IMR-90 (cell line): Measurements from ENCODE around the gene PPP1R3F. TPM values are rescaled to one million over a fixed set of nuclear protein-coding genes. Genes with fewer than 3 reads are reported as not detected.

Experiments
- ATAC-seq: fragments of 200-7000 bp; cut with Tn5 transposase; 2 replicates; pipeline ENCODE4 v1.9.1; 2020; ENCODE audit warnings: low read depth, mild to moderate bottlenecking, moderate library complexity
- BruUV-seq: library from RNA; stranded (reverse); fragments of 400-500 nt; replicated peaks from 2 replicates; lab custom pipeline; 2021; lab: Mats Ljungman, UMichigan
- CTCF ChIA-PET: fragments of 300-600 bp; formaldehyde crosslinking; extraction: SDS; loops from one replicate; lab custom pipeline; 2021; ENCODE audit warnings: antibody characterized with exemption; lab: Yijun Ruan, JAX
- POLR2A ChIA-PET: fragments of 300-600 bp; sonication (Branson Sonifier 250); formaldehyde crosslinking; loops from one replicate; lab custom pipeline; 2022; ENCODE audit warnings: antibody characterized with exemption; ENCODE audit not compliant: unreplicated experiment; lab: Charles Lee
- DNase-seq: peaks from one replicate; pipeline ENCODE4 v3.0.0; 2013
- H2AFZ ChIP-seq: replicated peaks from 2 replicates; pipeline ENCODE3; 2013; ENCODE audit warnings: low read length, mild to moderate bottlenecking; ENCODE audit not compliant: poor library complexity
- H2AK5ac ChIP-seq: 2 replicates; pipeline ENCODE4 v1.6.1; 2013; ENCODE audit warnings: low read depth, low read length, inconsistent platforms
- H2AK9ac ChIP-seq: replicated peaks from 2 replicates; pipeline ENCODE3; 2013; ENCODE audit warnings: mild to moderate bottlenecking, low read depth, low read length, moderate library complexity; ENCODE audit not compliant: poor library complexity
- H2BK120ac ChIP-seq: 2 replicates; pipeline ENCODE4 v1.6.1; 2013; ENCODE audit warnings: low read depth, low read length, inconsistent platforms
- H2BK15ac ChIP-seq: 3 replicates; pipeline ENCODE4 v1.6.1; 2013; ENCODE audit warnings: low read depth, low read length, inconsistent platforms
- H2BK20ac ChIP-seq: 2 replicates; pipeline ENCODE4 v1.6.1; 2013; ENCODE audit warnings: low read depth, mild to moderate bottlenecking, inconsistent platforms, low read length, moderate library complexity
- H2BK5ac ChIP-seq: 2 replicates; pipeline ENCODE4 v1.6.1; 2013; ENCODE audit warnings: mild to moderate bottlenecking, low read depth, low read length, inconsistent platforms; ENCODE audit not compliant: poor library complexity, severe bottlenecking
- H3K14ac ChIP-seq: replicated peaks from 2 replicates; pipeline ENCODE4 v1.6.1; 2013; ENCODE audit warnings: low read depth, low read length, inconsistent platforms
- H3K18ac ChIP-seq: 2 replicates; pipeline ENCODE4 v1.6.1; 2013; ENCODE audit warnings: low read depth, low read length, control low read depth
- H3K23ac ChIP-seq: 2 replicates; pipeline ENCODE4 v1.6.1; 2013; ENCODE audit warnings: low read depth, low read length, inconsistent platforms
- H3K27ac ChIP-seq: 2 replicates; pipeline ENCODE4 v1.5.1; 2013; ENCODE audit warnings: mild to moderate bottlenecking, control low read depth, low read length; ENCODE audit not compliant: insufficient read depth
- H3K27me3 ChIP-seq: 2 replicates; pipeline ENCODE4 v1.6.1; 2013; ENCODE audit warnings: low read length; ENCODE audit not compliant: control insufficient read depth, insufficient read depth
- H3K36me3 ChIP-seq: 2 replicates; pipeline ENCODE4 v1.6.1; 2013; ENCODE audit warnings: low read length, mixed read lengths; ENCODE audit not compliant: control insufficient read depth, insufficient read depth
- H3K4ac ChIP-seq: 2 replicates; pipeline ENCODE4 v1.6.1; 2013; ENCODE audit warnings: low read depth, low read length, inconsistent platforms
- H3K4me1 ChIP-seq: 2 replicates; pipeline ENCODE4 v1.6.1; 2013; ENCODE audit warnings: low read length, mixed read lengths; ENCODE audit not compliant: control insufficient read depth, insufficient read depth
- H3K4me2 ChIP-seq: 2 replicates; pipeline ENCODE4 v1.6.1; 2013; ENCODE audit warnings: low read depth, mild to moderate bottlenecking, control low read depth, low read length, moderate library complexity
- H3K4me3 ChIP-seq: 2 replicates; pipeline ENCODE4 v1.5.1; 2013; ENCODE audit warnings: low read depth, mild to moderate bottlenecking, control low read depth, low read length, moderate library complexity; ENCODE audit not compliant: insufficient read depth
- H3K56ac ChIP-seq: 2 replicates; pipeline ENCODE4 v1.6.1; 2013; ENCODE audit warnings: low read length, inconsistent platforms; ENCODE audit not compliant: insufficient read depth; ENCODE audit errors: extremely low read depth
- H3K79me1 ChIP-seq, 2 experiments: 2 replicates each; pipeline ENCODE4 v1.6.1; 2013; ENCODE audit warnings: low read length in 2 of 2, inconsistent platforms in 1 of 2, low read depth in 1 of 2
- H3K9ac ChIP-seq: 2 replicates; pipeline ENCODE4 v1.6.1; 2013; ENCODE audit warnings: low read depth, low read length, control low read depth
- H3K9me1 ChIP-seq: 2 replicates; pipeline ENCODE4 v1.6.1; 2013; ENCODE audit warnings: low read length, inconsistent platforms; ENCODE audit not compliant: insufficient read depth
- H3K9me3 ChIP-seq: 2 replicates; pipeline ENCODE4 v1.6.1; 2013; ENCODE audit warnings: low read length; ENCODE audit not compliant: control insufficient read depth, insufficient read depth
- H4K20me1 ChIP-seq: 2 replicates; pipeline ENCODE4 v1.6.1; 2013; ENCODE audit warnings: low read length, inconsistent platforms; ENCODE audit not compliant: insufficient read depth
- H4K5ac ChIP-seq: 2 replicates; pipeline ENCODE4 v1.6.1; 2013; ENCODE audit warnings: mild to moderate bottlenecking, low read depth, low read length, control low read depth
- H4K8ac ChIP-seq, 2 experiments: 2 replicates each; pipeline ENCODE4 v1.6.1; 2013; ENCODE audit warnings: low read depth in 2 of 2, low read length in 2 of 2, control low read depth in 1 of 2, inconsistent platforms in 1 of 2
- H4K91ac ChIP-seq: 2 replicates; pipeline ENCODE4 v1.6.1; 2013; ENCODE audit warnings: low read depth, low read length, inconsistent platforms; ENCODE audit not compliant: insufficient read depth
- BHLHE40 ChIP-seq: fragments of 150-350 bp; IDR thresholded peaks from 2 replicates; pipeline ENCODE4 v1.6.1; 2016; ENCODE audit warnings: mild to moderate bottlenecking, low read depth, low read length
- CEBPB ChIP-seq: IDR thresholded peaks from 2 replicates; pipeline ENCODE4 v1.6.1; 2012; ENCODE audit warnings: low read depth, low read length, improper control_type of control experiment
- CHD1 ChIP-seq: IDR thresholded peaks from 2 replicates; pipeline ENCODE4 v1.6.1; 2012; ENCODE audit warnings: low read depth, low read length, improper control_type of control experiment
- FOS ChIP-seq: fragments of 150-350 bp; IDR thresholded peaks from 2 replicates; pipeline ENCODE4 v1.6.1; 2016; ENCODE audit warnings: low read depth, low read length
- MAFK ChIP-seq: IDR thresholded peaks from 2 replicates; pipeline ENCODE4 v1.6.1; 2012; ENCODE audit warnings: low read depth, low read length, improper control_type of control experiment
- MAZ ChIP-seq: IDR thresholded peaks from 2 replicates; pipeline ENCODE4 v1.6.1; 2012; ENCODE audit warnings: low read depth, mild to moderate bottlenecking, low read length, improper control_type of control experiment, moderate library complexity, borderline replicate concordance
- MXI1 ChIP-seq: IDR thresholded peaks from 2 replicates; pipeline ENCODE4 v1.6.1; 2012; ENCODE audit warnings: low read depth, mild to moderate bottlenecking, low read length, moderate library complexity, borderline replicate concordance
- NFE2L2 ChIP-seq: fragments of 150-350 bp; IDR thresholded peaks from 2 replicates; pipeline ENCODE4 v1.6.1; 2016; ENCODE audit warnings: low read depth, mild to moderate bottlenecking, low read length
- POLR2A ChIP-seq: IDR thresholded peaks from 2 replicates; pipeline ENCODE4 v1.6.1; 2012; ENCODE audit warnings: mild to moderate bottlenecking, low read depth, low read length
- RAD21 ChIP-seq: IDR thresholded peaks from 2 replicates; pipeline ENCODE4 v1.6.1; 2012; ENCODE audit warnings: low read length, improper control_type of control experiment
- RCOR1 ChIP-seq: IDR thresholded peaks from 2 replicates; pipeline ENCODE4 v1.6.1; 2012; ENCODE audit warnings: mild to moderate bottlenecking, low read length, improper control_type of control experiment; ENCODE audit not compliant: insufficient replicate concordance
- RFX5 ChIP-seq: IDR thresholded peaks from 2 replicates; pipeline ENCODE4 v1.8.0; 2012; ENCODE audit warnings: low read depth, mild to moderate bottlenecking, low read length, moderate library complexity
- SMC3 ChIP-seq: fragments of 150-350 bp; IDR thresholded peaks from 2 replicates; pipeline ENCODE4 v1.6.1; 2016; ENCODE audit warnings: low read depth, mild to moderate bottlenecking, antibody characterized with exemption, low read length, moderate library complexity
- WGBS, 2 experiments: methylation state at CpG; one replicate each; pipeline versions ENCODE4 v1.1.5 to v1.1.7; 2013; ENCODE audit warnings: missing lambda C conversion rate in 2 of 2; ENCODE audit not compliant: insufficient read length in 1 of 2; ENCODE audit errors: extremely low coverage in 2 of 2; 5-methylcytosine and 5-hydroxymethylcytosine counted together
- dilution Hi-C: fragments of 300-500 bp; cut with HindIII; formaldehyde crosslinking; loops from one replicate; pipeline ENCODE4 v1.14.3; 2018; ENCODE audit warnings: low sequenced_read_pairs; ENCODE audit not compliant: unreplicated experiment
- in situ Hi-C: fragments of 300-500 bp; cut with MboI; formaldehyde crosslinking; loops from 3 replicates; pipeline ENCODE4 v1.14.3; 2019; ENCODE audit warnings: low sequenced_read_pairs, inconsistent platforms, mixed read lengths
- intact Hi-C: fragments of 100-400 bp; cut with micrococcal nuclease; formaldehyde crosslinking; loops from 2 replicates; pipeline ENCODE4 v1.10.0; 2022
- polyA plus RNA-seq, 3 experiments: library from polyadenylated mRNA; depleted of rRNA; stranded (reverse); fragments of >200 nt; gene quantifications; 2 replicates each; pipeline ENCODE4 v1.2.3, GENCODE V29; 2012; ENCODE audit warnings: low replicate concordance in 1 of 3
- total RNA-seq: library from RNA; depleted of rRNA; stranded (reverse); fragments of >200 nt; gene quantifications from 2 replicates; pipeline ENCODE4 v1.2.3, GENCODE V29; 2012
- TF ChIP-seq, protein P1 (sequence below): fragments of 150-350 bp; IDR thresholded peaks from 2 replicates; pipeline ENCODE4 v1.6.1; 2016; ENCODE audit warnings: low read depth, mild to moderate bottlenecking, low read length, moderate library complexity, borderline replicate concordance
- TF ChIP-seq, protein P2 (sequence below): fragments of 150-350 bp; IDR thresholded peaks from 2 replicates; pipeline ENCODE4 v1.6.1; 2017; ENCODE audit warnings: mild to moderate bottlenecking, antibody characterized with exemption, low read length, low read depth

The PPP1R3F gene
- total and polyA plus RNA-seq, 2 of the 4 experiments (the other 2 are of a cell fraction), result 0.72 to 1.7 TPM

- Histone ChIP-seq H2BK15ac (no peak overlapping the region), H3K14ac (no peak overlapping the region), H3K79me1 (peaks cover 14 to 15% of the 10 kb centered on the region in 2 experiments), H2AK9ac (no peak overlapping the region), H4K91ac (no peak overlapping the region), H3K4me3 (no peak overlapping the region), H2BK120ac (no peak overlapping the region), H3K4ac (no peak overlapping the region), H3K23ac (no peak overlapping the region), H3K9ac (no peak overlapping the region), H3K36me3 (peaks cover 2% of the 10 kb centered on the region; the same call in 1 of the 2 replicates), H3K18ac (no peak overlapping the region), H4K20me1 (no peaks in the 10 kb centered on the region), H2BK20ac (no peak overlapping the region), H3K56ac (no peak overlapping the region), H4K5ac (no peak overlapping the region), H2AFZ (no peak overlapping the region), H2BK5ac (no peak overlapping the region), H2AK5ac (no peak overlapping the region), H3K4me1 (0 out of 2 replicates have a peak, but pooled peaks cover 2% of the 10 kb centered on the region), H3K27ac (no peak overlapping the region), H3K27me3 (peaks cover 5% of the 10 kb centered on the region; the same call in 1 of the 2 replicates), H3K9me1 (no peaks in the 10 kb centered on the region; the same call in 1 of the 2 replicates), H3K9me3 (no peaks in the 10 kb centered on the region), H4K8ac (no peak overlapping the region), H3K4me2 (no peak overlapping the region)
- ChIA-PET POLR2A (no interaction called here), CTCF (no interaction called here)
- no peak for DNase-seq
- no CpG with 5 or more reads among the region's 10 CpGs for WGBS, 2 experiments
- dilution Hi-C loops (no loop called here), intact Hi-C loops (no loop called here), in situ Hi-C loops (no loop called here)
- ATAC-seq, result no peak
- no TSS peak for BruUV-seq
- TF ChIP-seq FOS (no peak), SMC3 (no peak), RCOR1 (no peak), MAFK (no peak), BHLHE40 (no peak), RFX5 (no peak), CHD1 (no peak), MAZ (no peak), MXI1 (no peak), POLR2A (no peak), CEBPB (no peak), NFE2L2 (no peak), RAD21 (no peak)
- TF ChIP-seq, protein P1, sequence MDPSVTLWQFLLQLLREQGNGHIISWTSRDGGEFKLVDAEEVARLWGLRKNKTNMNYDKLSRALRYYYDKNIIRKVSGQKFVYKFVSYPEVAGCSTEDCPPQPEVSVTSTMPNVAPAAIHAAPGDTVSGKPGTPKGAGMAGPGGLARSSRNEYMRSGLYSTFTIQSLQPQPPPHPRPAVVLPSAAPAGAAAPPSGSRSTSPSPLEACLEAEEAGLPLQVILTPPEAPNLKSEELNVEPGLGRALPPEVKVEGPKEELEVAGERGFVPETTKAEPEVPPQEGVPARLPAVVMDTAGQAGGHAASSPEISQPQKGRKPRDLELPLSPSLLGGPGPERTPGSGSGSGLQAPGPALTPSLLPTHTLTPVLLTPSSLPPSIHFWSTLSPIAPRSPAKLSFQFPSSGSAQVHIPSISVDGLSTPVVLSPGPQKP, result no peak
- TF ChIP-seq, protein P2, sequence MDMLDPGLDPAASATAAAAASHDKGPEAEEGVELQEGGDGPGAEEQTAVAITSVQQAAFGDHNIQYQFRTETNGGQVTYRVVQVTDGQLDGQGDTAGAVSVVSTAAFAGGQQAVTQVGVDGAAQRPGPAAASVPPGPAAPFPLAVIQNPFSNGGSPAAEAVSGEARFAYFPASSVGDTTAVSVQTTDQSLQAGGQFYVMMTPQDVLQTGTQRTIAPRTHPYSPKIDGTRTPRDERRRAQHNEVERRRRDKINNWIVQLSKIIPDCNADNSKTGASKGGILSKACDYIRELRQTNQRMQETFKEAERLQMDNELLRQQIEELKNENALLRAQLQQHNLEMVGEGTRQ, result no peak
Measured at GRCh38 chrX:49266523-49267445, 2.8 kb upstream of the PPP1R3F start.
